Neural progenitor cell (in vitro differentiated cells): ENCODE measurements around the gene ITSN1.

Experiments used
- CTCF ChIP-seq: fragments of 200-600 bp; sonication (generic); IDR thresholded peaks from 2 replicates; pipeline ENCODE4 v1.5.1; 2017; ENCODE audit warnings: antibody characterized with exemption, mild to moderate bottlenecking
- EZH2 ChIP-seq: fragments of 200-600 bp; sonication (generic); IDR thresholded peaks from 2 replicates; pipeline ENCODE4 v1.6.1; 2017; ENCODE audit warnings: antibody characterized with exemption, mild to moderate bottlenecking, moderate library complexity
- EZH2phosphoT487 ChIP-seq: fragments of 200-600 bp; sonication (generic); IDR thresholded peaks from 2 replicates; pipeline ENCODE4 v1.6.1; 2017; ENCODE audit warnings: antibody characterized with exemption

- TF ChIP-seq CTCF: no peak
- no peak for TF ChIP-seq EZH2
- no peak for TF ChIP-seq EZH2phosphoT487
Measured at GRCh38 chr21:33650929-33651509, 8.7 kb downstream of the ITSN1 start.
